H9 (cell line): ENCODE data around the gene MMP17. TPM values are rescaled to one million over a fixed set of nuclear protein-coding genes. Genes with fewer than 3 reads are reported as not detected.

Experiments
- DNase-seq: peaks from one replicate; pipeline ENCODE4 v3.0.0-alpha.2; 2017
- H2AFZ ChIP-seq: one replicate; pipeline ENCODE4 v1.6.1; 2013; ENCODE audit warnings: mild to moderate bottlenecking, low read length, control low read depth, moderate library complexity
- H2AK5ac ChIP-seq: 2 replicates; pipeline ENCODE4 v1.6.1; 2013; ENCODE audit warnings: low read length, control low read depth, mixed read lengths; ENCODE audit not compliant: insufficient read length
- H2BK120ac ChIP-seq: one replicate; pipeline ENCODE4 v1.6.1; 2013; ENCODE audit warnings: low read depth, mild to moderate bottlenecking, low read length, control low read depth, inconsistent platforms; ENCODE audit not compliant: poor library complexity, severe bottlenecking
- H2BK12ac ChIP-seq: 2 replicates; pipeline ENCODE4 v1.6.1; 2013; ENCODE audit warnings: low read length, control low read depth, mixed read lengths, low read depth; ENCODE audit not compliant: insufficient read length
- H2BK15ac ChIP-seq: 2 replicates; pipeline ENCODE4 v1.6.1; 2013; ENCODE audit warnings: low read depth, low read length, control low read depth
- H2BK20ac ChIP-seq: one replicate; pipeline ENCODE4 v1.6.1; 2013; ENCODE audit warnings: low read depth, mild to moderate bottlenecking, low read length, control low read depth, inconsistent platforms; ENCODE audit not compliant: poor library complexity, severe bottlenecking
- H2BK5ac ChIP-seq: 2 replicates; pipeline ENCODE4 v1.6.1; 2013; ENCODE audit warnings: low read length, control low read depth, mixed read lengths; ENCODE audit not compliant: insufficient read length
- H3K14ac ChIP-seq: 2 replicates; pipeline ENCODE4 v1.6.1; 2013; ENCODE audit warnings: low read length, control low read depth; ENCODE audit not compliant: insufficient read depth
- H3K18ac ChIP-seq: 2 replicates; pipeline ENCODE4 v1.6.1; 2013; ENCODE audit warnings: low read depth, mild to moderate bottlenecking, mixed read lengths, low read length, control low read depth; ENCODE audit not compliant: insufficient read length
- H3K23ac ChIP-seq: 2 replicates; pipeline ENCODE4 v1.6.1; 2013; ENCODE audit warnings: low read length, control low read depth, mixed read lengths, low read depth; ENCODE audit not compliant: insufficient read length
- H3K23me2 ChIP-seq: 2 replicates; pipeline ENCODE4 v1.6.1; 2013; ENCODE audit warnings: low read depth, mild to moderate bottlenecking, mixed read lengths, low read length, control low read depth; ENCODE audit not compliant: insufficient read length, poor library complexity, severe bottlenecking
- H3K27ac ChIP-seq: 2 replicates; pipeline ENCODE4 v1.5.1; 2013; ENCODE audit warnings: low read length, control low read depth, mixed read lengths, low read depth; ENCODE audit not compliant: insufficient read length
- H3K27me3 ChIP-seq: 2 replicates; pipeline ENCODE4 v1.6.1; 2013; ENCODE audit warnings: low read length, control low read depth, inconsistent platforms; ENCODE audit not compliant: insufficient read depth
- H3K4ac ChIP-seq: 2 replicates; pipeline ENCODE4 v1.6.1; 2013; ENCODE audit warnings: low read depth, mild to moderate bottlenecking, control low read depth, inconsistent platforms, low read length, moderate library complexity
- H3K4me1 ChIP-seq: 2 replicates; pipeline ENCODE4 v1.6.1; 2013; ENCODE audit warnings: low read length, control low read depth, inconsistent platforms; ENCODE audit not compliant: insufficient read depth
- H3K4me2 ChIP-seq: 2 replicates; pipeline ENCODE4 v1.6.1; 2013; ENCODE audit warnings: low read length, control low read depth, mixed read lengths; ENCODE audit not compliant: insufficient read length, insufficient read depth
- H3K56ac ChIP-seq: 2 replicates; pipeline ENCODE4 v1.6.1; 2013; ENCODE audit warnings: low read depth, mild to moderate bottlenecking, mixed read lengths, low read length, control low read depth; ENCODE audit not compliant: insufficient read length
- H3K79me1 ChIP-seq: 2 replicates; pipeline ENCODE4 v1.6.1; 2013; ENCODE audit warnings: low read depth, mild to moderate bottlenecking, moderate library complexity, low read length, control low read depth, inconsistent platforms; ENCODE audit not compliant: insufficient read depth, poor library complexity, severe bottlenecking
- H3K79me2 ChIP-seq: 2 replicates; pipeline ENCODE4 v1.6.1; 2013; ENCODE audit warnings: low read length, control low read depth, inconsistent platforms; ENCODE audit not compliant: insufficient read depth
- H3K9ac ChIP-seq: 2 replicates; pipeline ENCODE4 v1.6.1; 2013; ENCODE audit warnings: low read length, control low read depth, mixed read lengths; ENCODE audit not compliant: insufficient read length; ENCODE audit errors: extremely low read depth
- H3K9me3 ChIP-seq: one replicate; pipeline ENCODE4 v1.6.1; 2013; ENCODE audit warnings: low read depth, low read length, inconsistent platforms; ENCODE audit not compliant: control insufficient read depth
- H3T11ph ChIP-seq: one replicate; pipeline ENCODE4 v1.6.1; 2013; ENCODE audit warnings: mild to moderate bottlenecking, low read length, control low read depth, inconsistent platforms
- H4K20me1 ChIP-seq: one replicate; pipeline ENCODE4 v1.6.1; 2013; ENCODE audit not compliant: control insufficient read depth, insufficient read length, insufficient read depth
- H4K5ac ChIP-seq: 2 replicates; pipeline ENCODE4 v1.6.1; 2013; ENCODE audit warnings: low read depth, mild to moderate bottlenecking, mixed read lengths, low read length, control low read depth; ENCODE audit not compliant: insufficient read length
- H4K8ac ChIP-seq: replicated peaks from 2 replicates; pipeline ENCODE4 v1.6.1; 2013; ENCODE audit warnings: low read length, control low read depth, mixed read lengths, low read depth; ENCODE audit not compliant: insufficient read length
- H4K91ac ChIP-seq: 2 replicates; pipeline ENCODE4 v1.6.1; 2013; ENCODE audit warnings: low read depth, mild to moderate bottlenecking, moderate library complexity, mixed read lengths, low read length, control low read depth; ENCODE audit not compliant: insufficient read length
- H3K27ac Mint-ChIP-seq, 3 experiments: 2 replicates in 2 of 3; 3 replicates in 1 of 3; pipeline ENCODE4 v1.8.0; 2020 to 2021; ENCODE audit warnings: mixed read lengths in 3 of 3, mild to moderate bottlenecking in 1 of 3, moderate library complexity in 1 of 3
- H3K27me3 Mint-ChIP-seq: 2 replicates; pipeline ENCODE4 v1.8.0; 2021; ENCODE audit warnings: low read depth, mild to moderate bottlenecking, moderate library complexity, mixed read lengths
- H3K36me3 Mint-ChIP-seq, 3 experiments: 2 replicates in 2 of 3; 3 replicates in 1 of 3; pipeline ENCODE4 v1.8.0; 2020 to 2021; ENCODE audit warnings: low read depth in 3 of 3, mixed read lengths in 3 of 3; ENCODE audit not compliant: insufficient read depth in 1 of 3
- H3K4me1 Mint-ChIP-seq, 2 experiments: 2 replicates each; pipeline ENCODE4 v1.8.0; 2020; ENCODE audit warnings: mixed read lengths in 2 of 2
- H3K4me3 Mint-ChIP-seq, 2 experiments: 2 replicates in 1 of 2; 3 replicates in 1 of 2; pipeline ENCODE4 v1.8.0; 2020 to 2021; ENCODE audit warnings: mild to moderate bottlenecking in 2 of 2, mixed read lengths in 2 of 2, moderate library complexity in 1 of 2
- H3K9me3 Mint-ChIP-seq, 2 experiments: 2 replicates in 1 of 2; 3 replicates in 1 of 2; pipeline ENCODE4 v1.8.0; 2020; ENCODE audit warnings: mild to moderate bottlenecking in 2 of 2, mixed read lengths in 2 of 2, moderate library complexity in 1 of 2
- CTCF ChIP-seq: fragments of 200-600 bp; sonication (generic); conservative IDR thresholded peaks from 3 replicates; pipeline ENCODE4 v1.8.0; 2021; ENCODE audit warnings: antibody characterized with exemption, mild to moderate bottlenecking
- WGBS: extraction: QIAGEN DNeasy Blood & Tissue Kit; methylation state at CpG from one replicate; pipeline ENCODE4 v1.1.7; 2013; ENCODE audit warnings: missing lambda C conversion rate, low lambda C conversion rate, mixed read lengths; ENCODE audit not compliant: insufficient read length; ENCODE audit errors: extremely low coverage; 5-methylcytosine and 5-hydroxymethylcytosine counted together
- total RNA-seq: library from RNA; stranded (reverse); gene quantifications from 2 replicates; pipeline ENCODE4 v1.2.1, GENCODE V29; 2021

Gene MMP17
- total RNA-seq, 1 experiment from 2014 or later: 14.8 TPM

GRCh38 chr12:131867891-131868675 is 39.9 kb downstream of the MMP17 start:
- no peak for DNase-seq
- Histone ChIP-seq H3K9ac (no peak overlapping the region), H3K4me2 (no peak overlapping the region)

More at GRCh38 chr12:131867891-131868675, 39.9 kb downstream of the MMP17 start:
- Histone ChIP-seq H4K5ac (no peak overlapping the region), H3K4ac (no peak overlapping the region), H2BK120ac (no peak overlapping the region), H3K23me2 (no peaks in the 10 kb centered on the region), H3K4me1 (peaks cover 2% of the 10 kb centered on the region; the same call in 1 of the 2 replicates), H3K14ac (no peak overlapping the region), H2BK5ac (no peak overlapping the region), H3K27me3 (no peaks in the 10 kb centered on the region), H2BK15ac (no peak overlapping the region), H3K56ac (no peak overlapping the region), H3K18ac (no peak overlapping the region), H3K27ac (no peak overlapping the region), H4K20me1 (no peaks in the 10 kb centered on the region), H3K79me1 (no peaks in the 10 kb centered on the region), H2BK20ac (no peak overlapping the region), H4K91ac (no peak overlapping the region), H2AFZ (no peak overlapping the region), H2AK5ac (no peak overlapping the region), H3K9me3 (no peaks in the 10 kb centered on the region), H3T11ph (no peak overlapping the region), H2BK12ac (no peak overlapping the region), H3K79me2 (no peaks in the 10 kb centered on the region), H3K23ac (no peak overlapping the region), H4K8ac (no peak overlapping the region)
- no peaks in the 10 kb centered on the region for H3K27me3 Mint-ChIP-seq
- TF ChIP-seq CTCF: no peak
- no CpG with 5 or more reads among the region's 28 CpGs for WGBS
- peaks cover 0 to 2% (median under 1%) of the 10 kb centered on the region in 3 experiments; a peak in 3 of 7 replicates for H3K36me3 Mint-ChIP-seq
- no peak overlapping the region; a peak in 1 of 5 replicates for H3K4me3 Mint-ChIP-seq
- H3K27ac Mint-ChIP-seq: no peak overlapping the region
- peaks cover 7 to 13% of the 10 kb centered on the region in 2 experiments for H3K4me1 Mint-ChIP-seq
- H3K9me3 Mint-ChIP-seq: peaks cover 0 to under 1% of the 10 kb centered on the region in 2 experiments; a peak in 1 of 5 replicates
